Endothelial cell (in vitro differentiated cells): Measurements from ENCODE around the gene SGPL1. TPM values are rescaled to one million over a fixed set of nuclear protein-coding genes. Genes with fewer than 3 reads are reported as not detected.

Source experiments
- DNase-seq: peaks from one replicate; pipeline ENCODE4 v3.0.0; 2021; ENCODE audit warnings: low spot score
- H3K27ac Mint-ChIP-seq: one replicate; pipeline ENCODE4 v1.8.0; 2021; ENCODE audit warnings: mixed read lengths, inconsistent platforms; ENCODE audit not compliant: unreplicated experiment
- H3K27me3 Mint-ChIP-seq: one replicate; pipeline ENCODE4 v1.8.0; 2021; ENCODE audit warnings: mild to moderate bottlenecking, moderate library complexity, mixed read lengths, inconsistent platforms; ENCODE audit not compliant: unreplicated experiment
- H3K36me3 Mint-ChIP-seq: one replicate; pipeline ENCODE4 v1.8.0; 2021; ENCODE audit warnings: mild to moderate bottlenecking, low read depth, mixed read lengths, inconsistent platforms; ENCODE audit not compliant: unreplicated experiment
- H3K4me1 Mint-ChIP-seq: one replicate; pipeline ENCODE4 v1.8.0; 2021; ENCODE audit warnings: mild to moderate bottlenecking, mixed read lengths, inconsistent platforms; ENCODE audit not compliant: unreplicated experiment
- H3K4me3 Mint-ChIP-seq: one replicate; pipeline ENCODE4 v1.8.0; 2021; ENCODE audit warnings: mild to moderate bottlenecking, mixed read lengths, inconsistent platforms; ENCODE audit not compliant: unreplicated experiment
- H3K9me3 Mint-ChIP-seq: one replicate; pipeline ENCODE4 v1.8.0; 2021; ENCODE audit warnings: mixed read lengths, inconsistent platforms; ENCODE audit not compliant: unreplicated experiment
- total RNA-seq: library from RNA; stranded (reverse); fragmentation: NEBNext Ultra II Directional; extraction: Animal tissue kit (Norgen Biotek cat#: 25700); gene quantifications from one replicate; pipeline ENCODE4 v1.2.1, GENCODE V29; 2021; ENCODE audit not compliant: unreplicated experiment
- TF ChIP-seq, protein P1 (sequence below): fragments of 200-600 bp; sonication (generic); IDR thresholded peaks from one replicate; pipeline ENCODE4 v1.5.0; 2021; ENCODE audit warnings: antibody characterized with exemption; ENCODE audit not compliant: unreplicated experiment

The SGPL1 gene
- total RNA-seq, 1 donor from 2014 or later: 59.0 TPM

DNA sequence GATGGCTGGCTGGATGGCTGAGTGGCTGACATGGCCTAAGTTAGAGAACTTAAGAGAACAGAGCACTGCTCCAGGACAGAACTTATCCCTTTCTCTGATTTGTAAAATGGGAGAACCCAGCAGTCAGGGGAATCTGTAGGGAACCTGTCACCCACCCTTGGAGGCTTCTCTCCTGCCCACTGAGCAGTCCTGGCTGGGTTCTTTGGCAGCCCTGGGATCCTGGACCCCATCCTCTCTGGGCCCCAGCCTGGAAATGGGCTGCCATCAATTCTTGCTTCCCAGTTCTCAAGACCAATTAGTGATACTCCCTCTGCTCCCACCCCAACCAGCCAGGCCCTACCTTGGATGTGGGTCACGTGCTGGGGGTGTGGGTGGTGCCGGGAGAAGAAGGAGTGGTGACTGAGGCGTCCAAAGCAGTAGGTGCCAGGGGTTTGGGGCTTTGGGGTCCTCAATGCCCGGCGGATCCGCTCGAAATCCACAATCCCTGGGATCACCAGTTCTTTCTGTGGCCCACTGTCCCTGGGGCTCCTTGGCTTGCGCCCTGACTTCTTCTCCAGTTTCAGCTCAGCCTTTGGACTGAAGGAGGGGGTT lies 34.2 kb upstream of the SGPL1 start:
- DNase-seq: no peak
- H3K27ac Mint-ChIP-seq: no peak overlapping the region
- TF ChIP-seq, protein P1, sequence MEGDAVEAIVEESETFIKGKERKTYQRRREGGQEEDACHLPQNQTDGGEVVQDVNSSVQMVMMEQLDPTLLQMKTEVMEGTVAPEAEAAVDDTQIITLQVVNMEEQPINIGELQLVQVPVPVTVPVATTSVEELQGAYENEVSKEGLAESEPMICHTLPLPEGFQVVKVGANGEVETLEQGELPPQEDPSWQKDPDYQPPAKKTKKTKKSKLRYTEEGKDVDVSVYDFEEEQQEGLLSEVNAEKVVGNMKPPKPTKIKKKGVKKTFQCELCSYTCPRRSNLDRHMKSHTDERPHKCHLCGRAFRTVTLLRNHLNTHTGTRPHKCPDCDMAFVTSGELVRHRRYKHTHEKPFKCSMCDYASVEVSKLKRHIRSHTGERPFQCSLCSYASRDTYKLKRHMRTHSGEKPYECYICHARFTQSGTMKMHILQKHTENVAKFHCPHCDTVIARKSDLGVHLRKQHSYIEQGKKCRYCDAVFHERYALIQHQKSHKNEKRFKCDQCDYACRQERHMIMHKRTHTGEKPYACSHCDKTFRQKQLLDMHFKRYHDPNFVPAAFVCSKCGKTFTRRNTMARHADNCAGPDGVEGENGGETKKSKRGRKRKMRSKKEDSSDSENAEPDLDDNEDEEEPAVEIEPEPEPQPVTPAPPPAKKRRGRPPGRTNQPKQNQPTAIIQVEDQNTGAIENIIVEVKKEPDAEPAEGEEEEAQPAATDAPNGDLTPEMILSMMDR: no peak

DNA sequence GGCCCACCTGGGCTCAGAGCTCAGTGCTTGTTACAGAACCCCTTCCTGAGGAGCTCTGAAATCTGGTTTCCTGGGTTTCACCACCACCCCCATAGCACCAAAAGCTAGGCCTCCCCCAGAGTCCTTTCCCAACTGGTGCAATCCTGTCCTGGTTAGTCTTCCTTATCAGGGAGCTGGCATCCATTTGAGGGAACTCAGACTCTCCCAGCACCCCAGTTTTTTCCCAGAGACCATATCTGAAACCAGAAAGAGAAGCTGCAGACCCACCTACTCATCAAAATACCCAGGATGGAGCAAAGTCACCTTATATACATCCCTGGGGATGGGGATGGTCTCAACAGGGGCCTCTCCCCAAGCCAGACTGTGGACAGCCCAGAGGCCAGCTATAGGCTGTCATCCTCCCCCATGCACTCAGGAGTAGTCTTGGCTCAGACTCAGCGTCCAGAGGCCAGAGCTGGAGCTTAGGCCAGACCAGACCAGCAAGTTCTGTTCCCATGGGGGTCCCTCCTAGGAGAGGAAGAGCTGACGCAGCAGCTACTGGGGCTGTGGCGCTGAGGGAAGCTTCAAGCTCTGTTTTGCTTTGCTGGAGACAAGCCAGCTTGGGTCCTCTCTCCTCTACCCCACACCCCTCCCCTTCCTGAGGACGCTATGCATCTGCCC lies 33.5 kb upstream of the SGPL1 start:
- no peak overlapping the region for H3K27ac Mint-ChIP-seq
- peaks cover 10% of the 10 kb centered on the region for H3K4me1 Mint-ChIP-seq

More for the DNA sequence above, 34.2 kb upstream of the SGPL1 start:
- Mint-ChIP-seq H3K4me3 (no peak overlapping the region), H3K36me3 (peaks cover 7% of the 10 kb centered on the region), H3K4me1 (peaks cover 10% of the 10 kb centered on the region), H3K9me3 (no peaks in the 10 kb centered on the region), H3K27me3 (peaks cover 10% of the 10 kb centered on the region)

DNA sequence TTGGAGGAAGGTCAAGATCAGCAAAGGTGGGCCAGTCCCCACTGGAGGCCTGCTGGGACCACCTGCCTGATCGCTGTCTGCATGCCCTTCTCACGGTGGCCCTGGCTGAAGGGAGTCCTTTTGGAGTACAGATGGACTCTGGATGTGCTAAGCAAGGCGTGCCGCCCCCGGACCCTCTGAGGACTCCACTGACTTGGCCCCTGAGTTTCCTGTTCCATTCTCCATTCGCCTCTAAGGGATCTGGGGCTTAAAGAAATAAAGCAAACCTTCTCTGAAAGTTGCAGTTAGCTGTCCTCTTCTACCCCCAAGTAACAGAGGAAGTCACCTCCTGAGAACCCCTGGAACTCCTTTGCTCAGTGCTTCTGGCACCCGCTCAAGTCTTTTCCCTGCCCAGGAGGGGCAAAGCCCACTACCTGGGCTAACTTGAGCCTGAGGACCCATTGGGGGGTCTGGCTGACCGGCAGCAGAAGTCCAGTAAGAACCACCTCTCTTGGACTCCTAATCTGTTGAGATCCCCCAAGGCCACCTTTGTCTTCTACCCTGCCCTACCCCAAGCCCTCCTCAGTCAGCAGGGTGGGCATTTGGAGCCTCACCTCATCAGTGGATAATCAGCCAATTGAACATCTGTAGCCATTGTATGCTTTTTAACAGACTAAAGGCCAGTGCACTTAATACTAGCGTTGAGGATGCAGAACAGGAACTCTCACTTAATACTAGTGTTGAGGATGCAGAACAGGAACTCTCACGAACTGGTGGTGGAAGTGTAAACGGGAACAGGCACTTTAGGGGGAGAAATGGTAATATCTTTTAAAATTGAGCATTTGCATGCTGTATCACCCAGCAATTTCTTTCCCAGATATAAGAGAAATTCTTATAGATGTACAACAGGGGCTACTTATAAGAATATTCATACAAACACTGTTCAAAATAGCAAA lies 32.7 kb upstream of the SGPL1 start:
- Mint-ChIP-seq H3K36me3 (peaks cover 7% of the 10 kb centered on the region), H3K9me3 (no peaks in the 10 kb centered on the region), H3K4me3 (no peak overlapping the region), H3K27ac (peak overlapping the region; percentile 5), H3K27me3 (peaks cover 10% of the 10 kb centered on the region), H3K4me1 (peaks cover 10% of the 10 kb centered on the region)
- no peak for DNase-seq
- TF ChIP-seq, protein P1: no peak

More for the DNA sequence above, 33.5 kb upstream of the SGPL1 start:
- TF ChIP-seq, protein P1: no peak
- Mint-ChIP-seq H3K4me3 (no peak overlapping the region), H3K36me3 (peaks cover 7% of the 10 kb centered on the region), H3K9me3 (no peaks in the 10 kb centered on the region), H3K27me3 (peaks cover 10% of the 10 kb centered on the region)
- DNase-seq: no peak

DNA sequence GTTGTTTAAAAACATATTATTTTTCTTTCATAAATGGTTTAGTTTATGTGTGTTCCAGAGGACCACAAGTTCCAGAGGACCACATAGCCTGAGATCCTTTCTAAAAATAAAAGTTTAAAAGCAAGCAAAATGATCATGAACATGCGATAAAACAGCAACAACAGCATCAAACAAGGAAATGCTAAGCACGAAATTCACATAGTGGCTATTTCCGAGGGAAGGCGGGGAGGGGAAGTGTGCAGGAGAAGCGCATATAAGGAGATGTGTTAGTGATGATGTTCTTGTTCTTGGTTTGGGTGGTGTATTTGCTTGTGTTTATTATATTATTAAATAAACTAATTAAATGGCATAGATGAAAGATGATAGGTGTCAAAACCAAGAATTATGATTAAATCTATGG lies 31.7 kb upstream of the SGPL1 start:
- Mint-ChIP-seq H3K36me3 (peaks cover 7% of the 10 kb centered on the region), H3K27ac (no peak overlapping the region), H3K27me3 (peaks cover 6% of the 10 kb centered on the region), H3K4me3 (no peak overlapping the region), H3K4me1 (peaks cover 10% of the 10 kb centered on the region), H3K9me3 (no peaks in the 10 kb centered on the region)
- DNase-seq: no peak
- TF ChIP-seq, protein P1: no peak
